ENCODE results near the gene FAM20B.
A peak's percentile ranks its signal among the peaks of the same experiment; 100 is the strongest.

FAM20B gene

GRCh38 chr1:179090522-179090921 lies 64.8 kb downstream of the FAM20B start:
- Histone ChIP-seq H3K27me3 (ENCODE audit: control insufficient read depth in 5 of 5, insufficient read depth in 4 of 5, low read length in 5 of 5) (no peaks in the 10 kb centered on the region), H3K4me1 (ENCODE audit: control insufficient read depth in 5 of 5, insufficient read depth in 5 of 5, low read length in 5 of 5) (peaks cover 9 to 56% (median 42%) of the 10 kb centered on the region in 5 donors), H3K9me3 (ENCODE audit: control insufficient read depth in 5 of 5, low read length in 5 of 5) (no peaks in the 10 kb centered on the region), H3K9ac (ENCODE audit: low read length in 5 of 5) (peak overlapping the region in 2 of 5 donors; percentile 19 to 20), H3K27ac (ENCODE audit: low read depth, low read length) (peak overlapping the region; percentile 37), H3K4me3 (ENCODE audit: low read depth in 1 of 5, low read length in 5 of 5) (no peak overlapping the region), H3K36me3 (ENCODE audit: control insufficient read depth in 5 of 5, insufficient read depth in 5 of 5, low read length in 5 of 5) (peaks cover 3 to 73% (median 51%) of the 10 kb centered on the region in 5 donors)

- peaks cover 3 to 73% (median 50%) of the 10 kb centered on the region in 5 donors for H3K36me3 ChIP-seq (ENCODE audit: control insufficient read depth in 5 of 5, insufficient read depth in 5 of 5, low read length in 5 of 5)
- peak overlapping the region; percentile 37 for H3K27ac ChIP-seq (ENCODE audit: low read depth, low read length)
- no peaks in the 10 kb centered on the region for H3K27me3 ChIP-seq (ENCODE audit: control insufficient read depth in 5 of 5, insufficient read depth in 4 of 5, low read length in 5 of 5)
- H3K4me3 ChIP-seq (ENCODE audit: low read depth in 1 of 5, low read length in 5 of 5): no peak overlapping the region
- H3K4me1 ChIP-seq (ENCODE audit: control insufficient read depth in 5 of 5, insufficient read depth in 5 of 5, low read length in 5 of 5): peaks cover 9 to 56% (median 43%) of the 10 kb centered on the region in 5 donors
- H3K9me3 ChIP-seq (ENCODE audit: control insufficient read depth in 5 of 5, low read length in 5 of 5): no peaks in the 10 kb centered on the region
- H3K9ac ChIP-seq (ENCODE audit: low read length in 5 of 5): no peak overlapping the region
Observed at GRCh38 chr1:179090923-179091322, 65.2 kb downstream of the FAM20B start.

DNA sequence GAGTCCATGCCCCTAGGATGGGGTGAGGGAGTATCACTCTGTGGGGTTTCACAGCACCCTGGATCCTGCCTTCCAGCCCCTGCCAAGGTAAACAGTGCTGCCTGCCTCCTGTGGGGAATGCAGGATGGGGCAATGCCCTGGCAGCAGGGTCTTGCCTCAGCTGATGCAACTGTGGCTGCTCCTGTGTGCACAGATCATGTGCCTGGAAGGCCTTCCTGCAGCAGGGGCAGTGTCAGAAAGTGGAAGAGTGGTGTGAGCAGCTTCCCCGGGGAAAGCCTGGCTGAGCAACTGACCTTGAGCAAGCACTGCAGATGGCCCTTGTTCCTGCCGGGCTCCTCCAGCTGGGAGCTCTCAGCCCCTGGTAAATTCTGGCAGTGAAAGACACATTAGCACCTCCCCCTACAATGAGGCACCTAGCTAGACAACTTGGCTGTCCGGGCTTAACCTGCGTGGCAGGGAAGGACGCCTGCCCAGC lies 66.0 kb downstream of the FAM20B start:
- peak overlapping the region in 1 of 5 donors; percentile 32 for H3K4me3 ChIP-seq (ENCODE audit: low read depth in 1 of 5, low read length in 5 of 5)
- peak overlapping the region; percentile 38 for H3K27ac ChIP-seq (ENCODE audit: low read depth, low read length)
- no peaks in the 10 kb centered on the region for H3K9me3 ChIP-seq (ENCODE audit: control insufficient read depth in 5 of 5, low read length in 5 of 5)
- no peaks in the 10 kb centered on the region for H3K27me3 ChIP-seq (ENCODE audit: control insufficient read depth in 5 of 5, insufficient read depth in 4 of 5, low read length in 5 of 5)
- peak overlapping the region in 1 of 5 donors; percentile 7 for H3K9ac ChIP-seq (ENCODE audit: low read length in 5 of 5)
- peaks cover 9 to 56% (median 46%) of the 10 kb centered on the region in 5 donors for H3K4me1 ChIP-seq (ENCODE audit: control insufficient read depth in 5 of 5, insufficient read depth in 5 of 5, low read length in 5 of 5)
- H3K36me3 ChIP-seq (ENCODE audit: control insufficient read depth in 5 of 5, insufficient read depth in 5 of 5, low read length in 5 of 5): peaks cover 3 to 75% (median 50%) of the 10 kb centered on the region in 5 donors

DNA sequence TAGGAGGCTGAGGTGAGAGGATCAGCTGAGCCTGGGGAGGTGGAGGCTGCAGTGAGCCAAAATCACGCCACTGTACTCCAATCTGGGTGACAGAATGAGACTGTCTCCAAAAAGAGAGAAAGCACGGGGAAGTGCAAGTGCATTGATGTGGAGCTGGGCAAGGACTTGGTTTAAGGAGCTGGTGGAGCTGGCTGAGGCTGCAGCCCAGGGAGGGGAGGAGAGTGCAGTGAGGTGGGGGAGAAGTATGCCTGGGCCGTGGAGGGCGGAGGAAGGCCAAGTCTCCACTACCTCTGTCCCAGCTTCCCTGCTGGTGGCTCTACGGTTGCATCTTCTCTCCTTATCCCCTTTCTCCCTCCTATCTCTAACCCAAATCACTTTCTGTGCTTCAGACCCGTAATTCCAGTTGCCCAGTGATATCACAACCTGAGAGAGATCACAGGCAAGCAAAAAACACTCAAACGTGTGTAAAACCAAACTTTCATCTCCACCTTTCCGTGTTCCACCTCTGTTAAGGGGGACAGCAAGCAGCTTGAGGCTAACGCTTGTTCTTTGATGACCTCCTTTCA lies 67.3 kb downstream of the FAM20B start:
- Histone ChIP-seq H3K27ac (ENCODE audit: low read depth, low read length) (no peak overlapping the region), H3K9me3 (ENCODE audit: control insufficient read depth in 5 of 5, low read length in 5 of 5) (no peaks in the 10 kb centered on the region), H3K9ac (ENCODE audit: low read length in 5 of 5) (no peak overlapping the region), H3K27me3 (ENCODE audit: control insufficient read depth in 5 of 5, insufficient read depth in 4 of 5, low read length in 5 of 5) (no peaks in the 10 kb centered on the region), H3K4me1 (ENCODE audit: control insufficient read depth in 5 of 5, insufficient read depth in 5 of 5, low read length in 5 of 5) (peaks cover 9 to 44% (median 37%) of the 10 kb centered on the region in 5 donors), H3K4me3 (ENCODE audit: low read depth in 1 of 5, low read length in 5 of 5) (no peak overlapping the region), H3K36me3 (ENCODE audit: control insufficient read depth in 5 of 5, insufficient read depth in 5 of 5, low read length in 5 of 5) (peaks cover 7 to 80% (median 56%) of the 10 kb centered on the region in 5 donors)

GRCh38 chr1:179094818-179095217 lies 69.1 kb downstream of the FAM20B start:
- H3K4me3 ChIP-seq (ENCODE audit: low read depth in 1 of 5, low read length in 5 of 5): no peak overlapping the region
- no peaks in the 10 kb centered on the region for H3K27me3 ChIP-seq (ENCODE audit: control insufficient read depth in 5 of 5, insufficient read depth in 4 of 5, low read length in 5 of 5)
- no peaks in the 10 kb centered on the region for H3K9me3 ChIP-seq (ENCODE audit: control insufficient read depth in 5 of 5, low read length in 5 of 5)
- H3K4me1 ChIP-seq (ENCODE audit: control insufficient read depth in 5 of 5, insufficient read depth in 5 of 5, low read length in 5 of 5): peaks cover 9 to 32% (median 29%) of the 10 kb centered on the region in 5 donors
- no peak overlapping the region for H3K9ac ChIP-seq (ENCODE audit: low read length in 5 of 5)
- peaks cover 11 to 75% (median 55%) of the 10 kb centered on the region in 5 donors for H3K36me3 ChIP-seq (ENCODE audit: control insufficient read depth in 5 of 5, insufficient read depth in 5 of 5, low read length in 5 of 5)
- H3K27ac ChIP-seq (ENCODE audit: low read depth, low read length): peak overlapping the region; percentile 37

GRCh38 chr1:179095377-179095776 lies 69.7 kb downstream of the FAM20B start:
- Histone ChIP-seq H3K27me3 (ENCODE audit: control insufficient read depth in 5 of 5, insufficient read depth in 4 of 5, low read length in 5 of 5) (no peaks in the 10 kb centered on the region), H3K9me3 (ENCODE audit: control insufficient read depth in 5 of 5, low read length in 5 of 5) (no peaks in the 10 kb centered on the region), H3K9ac (ENCODE audit: low read length in 5 of 5) (no peak overlapping the region), H3K4me3 (ENCODE audit: low read depth in 1 of 5, low read length in 5 of 5) (no peak overlapping the region), H3K4me1 (ENCODE audit: control insufficient read depth in 5 of 5, insufficient read depth in 5 of 5, low read length in 5 of 5) (peaks cover 9 to 29% (median 25%) of the 10 kb centered on the region in 5 donors), H3K27ac (ENCODE audit: low read depth, low read length) (peak overlapping the region; percentile 37), H3K36me3 (ENCODE audit: control insufficient read depth in 5 of 5, insufficient read depth in 5 of 5, low read length in 5 of 5) (peaks cover 11 to 72% (median 55%) of the 10 kb centered on the region in 5 donors)

DNA sequence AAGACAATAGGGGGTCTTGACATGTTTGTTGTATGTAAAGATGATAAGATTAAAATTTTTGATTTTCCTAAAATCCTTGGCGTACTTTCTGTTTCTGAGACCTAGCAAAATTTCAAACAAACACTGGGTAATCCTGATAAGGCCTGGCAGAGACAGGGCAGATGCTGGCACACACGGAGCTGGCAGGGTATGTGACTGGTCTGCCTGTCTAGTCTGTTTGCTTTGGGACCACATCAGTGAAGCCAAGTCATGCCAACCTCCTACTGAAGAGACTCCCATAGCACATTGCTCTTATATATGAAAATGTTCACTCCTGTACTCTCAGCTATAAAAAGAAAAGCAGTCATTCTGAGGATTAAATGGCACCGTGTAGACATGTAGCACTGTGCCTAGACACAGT lies 70.2 kb downstream of the FAM20B start:
- Histone ChIP-seq H3K9ac (ENCODE audit: low read length in 5 of 5) (no peak overlapping the region), H3K27me3 (ENCODE audit: control insufficient read depth in 5 of 5, insufficient read depth in 4 of 5, low read length in 5 of 5) (no peaks in the 10 kb centered on the region), H3K4me1 (ENCODE audit: control insufficient read depth in 5 of 5, insufficient read depth in 5 of 5, low read length in 5 of 5) (peaks cover 5 to 23% (median 20%) of the 10 kb centered on the region in 5 donors), H3K9me3 (ENCODE audit: control insufficient read depth in 5 of 5, low read length in 5 of 5) (no peaks in the 10 kb centered on the region), H3K27ac (ENCODE audit: low read depth, low read length) (no peak overlapping the region), H3K4me3 (ENCODE audit: low read depth in 1 of 5, low read length in 5 of 5) (no peak overlapping the region), H3K36me3 (ENCODE audit: control insufficient read depth in 5 of 5, insufficient read depth in 5 of 5, low read length in 5 of 5) (peaks cover 11 to 76% (median 60%) of the 10 kb centered on the region in 5 donors)

- no peak overlapping the region for H3K27ac ChIP-seq (ENCODE audit: low read depth, low read length)
- H3K36me3 ChIP-seq (ENCODE audit: control insufficient read depth in 5 of 5, insufficient read depth in 5 of 5, low read length in 5 of 5): peaks cover 11 to 51% (median 28%) of the 10 kb centered on the region in 5 donors
- no peaks in the 10 kb centered on the region for H3K27me3 ChIP-seq (ENCODE audit: control insufficient read depth in 5 of 5, insufficient read depth in 4 of 5, low read length in 5 of 5)
- H3K9me3 ChIP-seq (ENCODE audit: control insufficient read depth in 5 of 5, low read length in 5 of 5): no peaks in the 10 kb centered on the region
- H3K9ac ChIP-seq (ENCODE audit: low read length in 5 of 5): no peak overlapping the region
- H3K4me1 ChIP-seq (ENCODE audit: control insufficient read depth in 5 of 5, insufficient read depth in 5 of 5, low read length in 5 of 5): peaks cover 0 to 5% (median 4%) of the 10 kb centered on the region in 5 donors
- H3K4me3 ChIP-seq (ENCODE audit: low read depth in 1 of 5, low read length in 5 of 5): no peak overlapping the region
Observed at GRCh38 chr1:179099891-179100290, 74.2 kb downstream of the FAM20B start.

GRCh38 chr1:179101566-179101965 lies 75.9 kb downstream of the FAM20B start:
- Histone ChIP-seq H3K4me3 (ENCODE audit: low read depth in 1 of 5, low read length in 5 of 5) (no peak overlapping the region), H3K27ac (ENCODE audit: low read depth, low read length) (no peak overlapping the region), H3K4me1 (ENCODE audit: control insufficient read depth in 5 of 5, insufficient read depth in 5 of 5, low read length in 5 of 5) (no peaks in the 10 kb centered on the region), H3K9ac (ENCODE audit: low read length in 5 of 5) (no peak overlapping the region), H3K9me3 (ENCODE audit: control insufficient read depth in 5 of 5, low read length in 5 of 5) (no peaks in the 10 kb centered on the region), H3K27me3 (ENCODE audit: control insufficient read depth in 5 of 5, insufficient read depth in 4 of 5, low read length in 5 of 5) (no peaks in the 10 kb centered on the region), H3K36me3 (ENCODE audit: control insufficient read depth in 5 of 5, insufficient read depth in 5 of 5, low read length in 5 of 5) (peaks cover 7 to 36% (median 17%) of the 10 kb centered on the region in 5 donors)

DNA sequence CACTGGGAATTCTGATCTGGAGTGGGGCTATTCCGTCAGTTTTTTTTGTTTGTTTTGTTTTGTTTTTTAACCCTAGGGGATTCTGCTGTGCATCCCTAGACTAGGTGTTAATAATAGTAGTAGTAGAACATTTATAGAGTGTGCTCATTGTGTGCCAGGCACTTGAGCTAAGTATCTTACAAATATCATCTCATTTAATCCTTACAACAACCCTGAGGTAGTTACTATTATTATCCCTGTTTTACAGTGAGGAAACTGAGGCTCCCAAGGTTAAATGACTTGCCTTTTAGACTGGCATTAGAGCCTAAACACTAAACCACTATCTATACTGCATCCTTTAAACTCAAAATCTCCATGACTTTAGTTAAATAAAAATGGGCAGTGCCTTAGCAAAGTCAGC lies 78.3 kb downstream of the FAM20B start:
- Histone ChIP-seq H3K27me3 (ENCODE audit: control insufficient read depth in 5 of 5, insufficient read depth in 4 of 5, low read length in 5 of 5) (no peaks in the 10 kb centered on the region), H3K36me3 (ENCODE audit: control insufficient read depth in 5 of 5, insufficient read depth in 5 of 5, low read length in 5 of 5) (peaks cover 4 to 39% (median 25%) of the 10 kb centered on the region in 5 donors), H3K9ac (ENCODE audit: low read length in 5 of 5) (no peak overlapping the region), H3K4me3 (ENCODE audit: low read depth in 1 of 5, low read length in 5 of 5) (no peak overlapping the region), H3K9me3 (ENCODE audit: control insufficient read depth in 5 of 5, low read length in 5 of 5) (no peaks in the 10 kb centered on the region), H3K4me1 (ENCODE audit: control insufficient read depth in 5 of 5, insufficient read depth in 5 of 5, low read length in 5 of 5) (peaks cover 0 to 17% (median 6%) of the 10 kb centered on the region in 5 donors), H3K27ac (ENCODE audit: low read depth, low read length) (no peak overlapping the region)
